ENCODE measurements around the gene HGF. TPM values are rescaled to one million over a fixed set of nuclear protein-coding genes. Genes with fewer than 3 reads are reported as not detected.

HGF gene
- total and polyA plus RNA-seq, 2 of the 8 experiments (the other 6 are each of a cell fraction or from before 2014, with no cell fraction given): 0.05 to 0.60 TPM

DNA sequence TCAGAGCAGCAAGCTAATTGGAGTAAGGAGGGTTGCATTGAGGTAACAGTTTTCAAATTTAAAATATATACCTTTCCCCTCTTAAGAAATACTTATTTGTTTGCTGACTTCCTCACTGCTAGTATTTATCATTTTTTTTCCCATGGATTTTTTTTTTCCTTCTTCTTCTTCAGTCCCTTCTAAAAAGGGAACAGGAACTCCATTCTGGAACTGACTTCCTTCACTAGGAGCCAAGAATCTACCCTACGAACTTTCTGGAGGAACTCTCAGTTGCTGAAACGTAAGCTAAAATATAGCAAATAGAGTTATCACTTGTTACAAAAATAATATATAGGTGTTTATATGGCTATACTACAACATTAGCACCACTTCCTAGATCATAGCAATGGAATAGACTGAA lies 95.4 kb downstream of the HGF start (continued):
- TF ChIP-seq EP300 (IDR thresholded peaks at IDR 0.05; ENCODE audit: borderline replicate concordance in 1 of 2, low read depth in 2 of 2, low read length in 2 of 2): no peak
- TF ChIP-seq RFX5 (IDR thresholded peaks at IDR 0.05; ENCODE audit: borderline replicate concordance, low read depth, low read length): no peak
- no peak for TF ChIP-seq CBX5 (IDR thresholded peaks at IDR 0.05; ENCODE audit: low read depth, low read length)
- no peak for TF ChIP-seq EGR1 (IDR thresholded peaks at IDR 0.05; ENCODE audit: borderline replicate concordance, low read depth, low read length)
- no peak for TF ChIP-seq PHF8 (conservative IDR thresholded peaks at IDR 0.05; ENCODE audit: low read depth, low read length)
- TF ChIP-seq, protein P1, sequence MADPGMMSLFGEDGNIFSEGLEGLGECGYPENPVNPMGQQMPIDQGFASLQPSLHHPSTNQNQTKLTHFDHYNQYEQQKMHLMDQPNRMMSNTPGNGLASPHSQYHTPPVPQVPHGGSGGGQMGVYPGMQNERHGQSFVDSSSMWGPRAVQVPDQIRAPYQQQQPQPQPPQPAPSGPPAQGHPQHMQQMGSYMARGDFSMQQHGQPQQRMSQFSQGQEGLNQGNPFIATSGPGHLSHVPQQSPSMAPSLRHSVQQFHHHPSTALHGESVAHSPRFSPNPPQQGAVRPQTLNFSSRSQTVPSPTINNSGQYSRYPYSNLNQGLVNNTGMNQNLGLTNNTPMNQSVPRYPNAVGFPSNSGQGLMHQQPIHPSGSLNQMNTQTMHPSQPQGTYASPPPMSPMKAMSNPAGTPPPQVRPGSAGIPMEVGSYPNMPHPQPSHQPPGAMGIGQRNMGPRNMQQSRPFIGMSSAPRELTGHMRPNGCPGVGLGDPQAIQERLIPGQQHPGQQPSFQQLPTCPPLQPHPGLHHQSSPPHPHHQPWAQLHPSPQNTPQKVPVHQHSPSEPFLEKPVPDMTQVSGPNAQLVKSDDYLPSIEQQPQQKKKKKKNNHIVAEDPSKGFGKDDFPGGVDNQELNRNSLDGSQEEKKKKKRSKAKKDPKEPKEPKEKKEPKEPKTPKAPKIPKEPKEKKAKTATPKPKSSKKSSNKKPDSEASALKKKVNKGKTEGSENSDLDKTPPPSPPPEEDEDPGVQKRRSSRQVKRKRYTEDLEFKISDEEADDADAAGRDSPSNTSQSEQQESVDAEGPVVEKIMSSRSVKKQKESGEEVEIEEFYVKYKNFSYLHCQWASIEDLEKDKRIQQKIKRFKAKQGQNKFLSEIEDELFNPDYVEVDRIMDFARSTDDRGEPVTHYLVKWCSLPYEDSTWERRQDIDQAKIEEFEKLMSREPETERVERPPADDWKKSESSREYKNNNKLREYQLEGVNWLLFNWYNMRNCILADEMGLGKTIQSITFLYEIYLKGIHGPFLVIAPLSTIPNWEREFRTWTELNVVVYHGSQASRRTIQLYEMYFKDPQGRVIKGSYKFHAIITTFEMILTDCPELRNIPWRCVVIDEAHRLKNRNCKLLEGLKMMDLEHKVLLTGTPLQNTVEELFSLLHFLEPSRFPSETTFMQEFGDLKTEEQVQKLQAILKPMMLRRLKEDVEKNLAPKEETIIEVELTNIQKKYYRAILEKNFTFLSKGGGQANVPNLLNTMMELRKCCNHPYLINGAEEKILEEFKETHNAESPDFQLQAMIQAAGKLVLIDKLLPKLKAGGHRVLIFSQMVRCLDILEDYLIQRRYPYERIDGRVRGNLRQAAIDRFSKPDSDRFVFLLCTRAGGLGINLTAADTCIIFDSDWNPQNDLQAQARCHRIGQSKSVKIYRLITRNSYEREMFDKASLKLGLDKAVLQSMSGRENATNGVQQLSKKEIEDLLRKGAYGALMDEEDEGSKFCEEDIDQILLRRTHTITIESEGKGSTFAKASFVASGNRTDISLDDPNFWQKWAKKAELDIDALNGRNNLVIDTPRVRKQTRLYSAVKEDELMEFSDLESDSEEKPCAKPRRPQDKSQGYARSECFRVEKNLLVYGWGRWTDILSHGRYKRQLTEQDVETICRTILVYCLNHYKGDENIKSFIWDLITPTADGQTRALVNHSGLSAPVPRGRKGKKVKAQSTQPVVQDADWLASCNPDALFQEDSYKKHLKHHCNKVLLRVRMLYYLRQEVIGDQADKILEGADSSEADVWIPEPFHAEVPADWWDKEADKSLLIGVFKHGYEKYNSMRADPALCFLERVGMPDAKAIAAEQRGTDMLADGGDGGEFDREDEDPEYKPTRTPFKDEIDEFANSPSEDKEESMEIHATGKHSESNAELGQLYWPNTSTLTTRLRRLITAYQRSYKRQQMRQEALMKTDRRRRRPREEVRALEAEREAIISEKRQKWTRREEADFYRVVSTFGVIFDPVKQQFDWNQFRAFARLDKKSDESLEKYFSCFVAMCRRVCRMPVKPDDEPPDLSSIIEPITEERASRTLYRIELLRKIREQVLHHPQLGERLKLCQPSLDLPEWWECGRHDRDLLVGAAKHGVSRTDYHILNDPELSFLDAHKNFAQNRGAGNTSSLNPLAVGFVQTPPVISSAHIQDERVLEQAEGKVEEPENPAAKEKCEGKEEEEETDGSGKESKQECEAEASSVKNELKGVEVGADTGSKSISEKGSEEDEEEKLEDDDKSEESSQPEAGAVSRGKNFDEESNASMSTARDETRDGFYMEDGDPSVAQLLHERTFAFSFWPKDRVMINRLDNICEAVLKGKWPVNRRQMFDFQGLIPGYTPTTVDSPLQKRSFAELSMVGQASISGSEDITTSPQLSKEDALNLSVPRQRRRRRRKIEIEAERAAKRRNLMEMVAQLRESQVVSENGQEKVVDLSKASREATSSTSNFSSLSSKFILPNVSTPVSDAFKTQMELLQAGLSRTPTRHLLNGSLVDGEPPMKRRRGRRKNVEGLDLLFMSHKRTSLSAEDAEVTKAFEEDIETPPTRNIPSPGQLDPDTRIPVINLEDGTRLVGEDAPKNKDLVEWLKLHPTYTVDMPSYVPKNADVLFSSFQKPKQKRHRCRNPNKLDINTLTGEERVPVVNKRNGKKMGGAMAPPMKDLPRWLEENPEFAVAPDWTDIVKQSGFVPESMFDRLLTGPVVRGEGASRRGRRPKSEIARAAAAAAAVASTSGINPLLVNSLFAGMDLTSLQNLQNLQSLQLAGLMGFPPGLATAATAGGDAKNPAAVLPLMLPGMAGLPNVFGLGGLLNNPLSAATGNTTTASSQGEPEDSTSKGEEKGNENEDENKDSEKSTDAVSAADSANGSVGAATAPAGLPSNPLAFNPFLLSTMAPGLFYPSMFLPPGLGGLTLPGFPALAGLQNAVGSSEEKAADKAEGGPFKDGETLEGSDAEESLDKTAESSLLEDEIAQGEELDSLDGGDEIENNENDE (IDR thresholded peaks at IDR 0.05; ENCODE audit: insufficient replicate concordance, low read length): no peak
- TF ChIP-seq TCF12 (IDR thresholded peaks at IDR 0.05; ENCODE audit: low read depth, low read length): no peak
